Neural cell (in vitro differentiated cells): ENCODE results near the gene USP34. TPM values are rescaled to one million over a fixed set of nuclear protein-coding genes. Genes with fewer than 3 reads are reported as not detected.

Experiments
- H2AFZ ChIP-seq: fragments of 200-600, 300-800 bp; sonication (generic), shearing (Covaris generic); 2 replicates; pipeline ENCODE4 v1.6.0; 2014; ENCODE audit warnings: low read depth, mild to moderate bottlenecking, antibody characterized with exemption, low read length, moderate library complexity
- H3F3A ChIP-seq: fragments of 200-600 bp; shearing (Covaris generic); 2 replicates; pipeline ENCODE4 v1.6.1; 2016; ENCODE audit warnings: mild to moderate bottlenecking, moderate library complexity, mixed read lengths, antibody characterized with exemption, low read length; ENCODE audit not compliant: insufficient read depth, poor library complexity, severe bottlenecking
- H3K27ac ChIP-seq: fragments of 200-600, 300-800 bp; sonication (generic), shearing (Covaris generic); 2 replicates; pipeline ENCODE4 v1.5.1; 2014; ENCODE audit warnings: mild to moderate bottlenecking, low read length, moderate library complexity
- H3K27me3 ChIP-seq: fragments of 300-800, 200-600 bp; sonication (generic), shearing (Covaris generic); 2 replicates; pipeline ENCODE4 v1.6.0; 2014; ENCODE audit warnings: mild to moderate bottlenecking, low read depth, low read length, moderate library complexity; ENCODE audit not compliant: insufficient read depth
- H3K36me3 ChIP-seq: fragments of 300-800, 200-600 bp; sonication (generic), shearing (Covaris generic); 2 replicates; pipeline ENCODE4 v1.5.1; 2014; ENCODE audit warnings: mild to moderate bottlenecking, antibody characterized with exemption, low read length, moderate library complexity; ENCODE audit not compliant: insufficient read depth
- H3K4me2 ChIP-seq: fragments of 300-800, 200-600 bp; sonication (generic), shearing (Covaris generic); 2 replicates; pipeline ENCODE4 v1.6.0; 2014; ENCODE audit warnings: mild to moderate bottlenecking, low read length
- H3K4me3 ChIP-seq: fragments of 300-800, 200-600 bp; sonication (generic), shearing (Covaris generic); 2 replicates; pipeline ENCODE4 v1.5.1; 2014; ENCODE audit warnings: mild to moderate bottlenecking, low read length, moderate library complexity
- H3K79me2 ChIP-seq: fragments of 200-600 bp; shearing (Covaris generic); replicated peaks from 2 replicates; pipeline ENCODE4 v1.6.0; 2014; ENCODE audit warnings: mild to moderate bottlenecking, low read length, moderate library complexity; ENCODE audit not compliant: insufficient read depth
- H3K9ac ChIP-seq: fragments of 300-800, 200-600 bp; sonication (generic), shearing (Covaris generic); 2 replicates; pipeline ENCODE4 v1.6.1; 2016; ENCODE audit warnings: mild to moderate bottlenecking, low read length, mixed read lengths
- H3K9me2 ChIP-seq: fragments of 200-600 bp; shearing (Covaris generic); 2 replicates; pipeline ENCODE4 v1.6.1; 2016; ENCODE audit warnings: mild to moderate bottlenecking, low read length, mixed read lengths; ENCODE audit not compliant: insufficient read depth
- H3K9me3 ChIP-seq: fragments of 200-600, 300-800 bp; sonication (generic), shearing (Covaris generic); 2 replicates; pipeline ENCODE4 v1.6.1; 2016; ENCODE audit warnings: mild to moderate bottlenecking, mixed run types, low read length, moderate library complexity, mixed read lengths
- H4K20me1 ChIP-seq: fragments of 200-600 bp; shearing (Covaris generic); 2 replicates; pipeline ENCODE4 v1.6.1; 2016; ENCODE audit warnings: mild to moderate bottlenecking, mixed run types; ENCODE audit not compliant: insufficient read depth
- CTCF ChIP-seq: fragments of 450-650 bp; IDR thresholded peaks from 2 replicates; pipeline ENCODE4 v1.5.1; 2014; ENCODE audit warnings: antibody characterized with exemption, mild to moderate bottlenecking, moderate library complexity; ENCODE audit not compliant: poor library complexity, severe bottlenecking
- EP300 ChIP-seq: fragments of 450-650 bp; conservative IDR thresholded peaks from 2 replicates; pipeline ENCODE4 v1.6.1; 2014; ENCODE audit warnings: antibody characterized with exemption, mild to moderate bottlenecking, moderate library complexity; ENCODE audit not compliant: poor library complexity, severe bottlenecking
- EZH2 ChIP-seq: fragments of 200-600, 300-800 bp; shearing (Covaris generic), sonication (generic); IDR thresholded peaks from 2 replicates; pipeline ENCODE4 v1.6.1; 2014; ENCODE audit warnings: antibody characterized with exemption, low read length, borderline replicate concordance, mild to moderate bottlenecking; ENCODE audit not compliant: insufficient read depth, poor library complexity, severe bottlenecking
- MXI1 ChIP-seq: fragments of 450-650 bp; conservative IDR thresholded peaks from 2 replicates; pipeline ENCODE4 v1.6.1; 2014; ENCODE audit warnings: antibody characterized with exemption, mild to moderate bottlenecking; ENCODE audit not compliant: poor library complexity, severe bottlenecking
- POLR2AphosphoS5 ChIP-seq: IDR thresholded peaks from 2 replicates; pipeline ENCODE4 v1.6.1; 2012
- RAD21 ChIP-seq: fragments of 450-650 bp; conservative IDR thresholded peaks from 2 replicates; pipeline ENCODE4 v1.6.1; 2014; ENCODE audit warnings: antibody characterized with exemption, mild to moderate bottlenecking, moderate library complexity
- REST ChIP-seq: IDR thresholded peaks from 2 replicates; pipeline ENCODE4 v1.6.1; 2012; ENCODE audit warnings: borderline replicate concordance
- SMC3 ChIP-seq: fragments of 450-650 bp; conservative IDR thresholded peaks from 2 replicates; pipeline ENCODE4 v1.6.1; 2014; ENCODE audit warnings: antibody characterized with exemption, mild to moderate bottlenecking, moderate library complexity; ENCODE audit not compliant: poor library complexity
- TAF1 ChIP-seq: IDR thresholded peaks from 2 replicates; pipeline ENCODE4 v1.6.1; 2012; ENCODE audit warnings: low read depth
- polyA plus RNA-seq: library from polyadenylated mRNA; depleted of rRNA; stranded (reverse); fragments of >200 nt; gene quantifications from 2 replicates; pipeline ENCODE4 v1.2.3, GENCODE V29; 2014

The USP34 gene
- polyA plus RNA-seq, 1 donor from 2014 or later: 87.9 TPM

DNA sequence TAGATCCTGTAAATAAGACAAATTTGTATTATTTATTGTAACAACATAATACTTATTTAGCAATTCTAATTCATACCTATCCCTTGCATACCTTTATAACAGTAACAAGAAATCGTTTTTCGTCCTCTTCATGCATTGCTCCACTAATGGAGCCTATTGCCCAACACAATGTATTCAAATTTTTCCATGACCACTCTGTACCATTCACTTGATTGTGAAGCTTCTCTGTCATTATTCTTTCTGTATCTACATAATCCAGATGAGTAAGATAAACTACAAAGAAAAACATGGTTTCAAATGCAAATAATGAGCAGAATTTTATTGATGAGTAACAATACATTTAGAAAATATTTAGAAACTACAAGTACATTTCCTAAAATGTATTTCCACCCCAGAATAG is 21.6 kb upstream of the USP34 start:
- H2AFZ ChIP-seq: no peak overlapping the region
- H3K4me2 ChIP-seq: no peak overlapping the region
- no peak overlapping the region for H3K27ac ChIP-seq
- no peaks in the 10 kb centered on the region for H4K20me1 ChIP-seq
- H3K36me3 ChIP-seq: peaks cover 40% of the 10 kb centered on the region
- no peaks in the 10 kb centered on the region for H3F3A ChIP-seq
- TF ChIP-seq TAF1 (no peak), MXI1 (no peak), CTCF (no peak), EZH2 (no peak), SMC3 (no peak), POLR2AphosphoS5 (no peak), EP300 (no peak), REST (no peak), RAD21 (no peak)
- no peak overlapping the region for H3K9ac ChIP-seq
- H3K27me3 ChIP-seq: no peaks in the 10 kb centered on the region
- H3K79me2 ChIP-seq: peaks cover 3% of the 10 kb centered on the region
- H3K4me3 ChIP-seq: no peak overlapping the region
- no peaks in the 10 kb centered on the region for H3K9me3 ChIP-seq
- H3K9me2 ChIP-seq: no peaks in the 10 kb centered on the region

- Histone ChIP-seq H3K4me3 (no peak overlapping the region), H3F3A (no peaks in the 10 kb centered on the region), H3K9me2 (no peaks in the 10 kb centered on the region), H3K36me3 (peaks cover 22% of the 10 kb centered on the region), H3K27me3 (no peaks in the 10 kb centered on the region), H3K79me2 (peaks cover 5% of the 10 kb centered on the region), H3K27ac (no peak overlapping the region), H3K9ac (no peak overlapping the region), H3K4me2 (no peak overlapping the region), H4K20me1 (peaks cover 6% of the 10 kb centered on the region), H3K9me3 (no peaks in the 10 kb centered on the region), H2AFZ (no peak overlapping the region)
- TF ChIP-seq EZH2 (no peak), MXI1 (no peak), EP300 (no peak), TAF1 (no peak), POLR2AphosphoS5 (no peak)
These were observed 14.4 kb upstream of the USP34 start for GRCh38 chr2:61485281-61485680.

DNA sequence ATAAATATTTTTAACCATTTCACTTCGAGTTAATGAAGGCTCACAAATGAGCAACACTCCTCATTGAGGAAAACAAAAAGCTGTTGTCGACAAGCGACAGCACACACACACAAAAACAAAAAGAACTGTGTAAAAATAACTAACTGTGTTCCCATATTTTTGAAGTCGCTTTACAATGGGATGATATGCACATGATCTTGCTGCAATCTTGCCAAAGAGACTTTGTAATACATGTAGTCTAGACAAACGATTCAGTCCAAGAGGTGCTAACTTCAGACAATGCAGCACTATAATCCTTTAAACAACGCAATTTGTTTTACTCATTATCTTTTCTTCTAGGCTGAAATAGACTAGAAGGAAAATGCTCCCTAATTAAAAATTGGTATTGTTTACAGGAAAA is 7.2 kb upstream of the USP34 start:
- Histone ChIP-seq H3K9me3 (no peaks in the 10 kb centered on the region), H3K36me3 (peaks cover 9% of the 10 kb centered on the region), H3K27ac (no peak overlapping the region)

More for the DNA sequence above, 7.2 kb upstream of the USP34 start:
- Histone ChIP-seq H3F3A (no peaks in the 10 kb centered on the region), H3K9ac (no peak overlapping the region), H3K4me2 (no peak overlapping the region), H2AFZ (no peak overlapping the region), H4K20me1 (no peaks in the 10 kb centered on the region), H3K79me2 (peaks cover 6% of the 10 kb centered on the region), H3K27me3 (no peaks in the 10 kb centered on the region), H3K4me3 (no peak overlapping the region), H3K9me2 (no peaks in the 10 kb centered on the region)
- no peak for TF ChIP-seq POLR2AphosphoS5
- no peak for TF ChIP-seq EP300
- no peak for TF ChIP-seq REST
- TF ChIP-seq SMC3: no peak
- TF ChIP-seq TAF1: no peak
- TF ChIP-seq MXI1: no peak
- TF ChIP-seq CTCF: no peak
- no peak for TF ChIP-seq EZH2
- no peak for TF ChIP-seq RAD21
